Smooth muscle cell (in vitro differentiated cells): ENCODE results near the gene LENG1. TPM values are rescaled to one million over a fixed set of nuclear protein-coding genes. Genes with fewer than 3 reads are reported as not detected.

Experiments
- DNase-seq: peaks from one replicate; lab custom pipeline; 2025; ENCODE audit not compliant: unreplicated experiment; lab: John Stamatoyannopoulos, UW
- H2AFZ ChIP-seq: fragments of 200-600 bp; sonication (generic); 2 replicates; pipeline ENCODE4 v1.6.0; 2016; ENCODE audit warnings: antibody characterized with exemption, low read depth, mild to moderate bottlenecking
- H3F3A ChIP-seq: fragments of 200-600 bp; sonication (generic); 2 replicates; pipeline ENCODE4 v1.6.0; 2017; ENCODE audit warnings: antibody characterized with exemption, low read depth
- H3K27ac ChIP-seq: fragments of 200-600 bp; sonication (generic); 2 replicates; pipeline ENCODE4 v1.5.1; 2016; ENCODE audit warnings: low read depth, mild to moderate bottlenecking
- H3K27me3 ChIP-seq: fragments of 200-600 bp; sonication (generic); 2 replicates; pipeline ENCODE4 v1.6.1; 2016; ENCODE audit warnings: low read depth, mild to moderate bottlenecking
- H3K36me3 ChIP-seq: fragments of 200-600 bp; sonication (generic); 2 replicates; pipeline ENCODE4 v1.5.1; 2016; ENCODE audit warnings: low read depth
- H3K4me1 ChIP-seq: fragments of 200-600 bp; sonication (generic); 2 replicates; pipeline ENCODE4 v1.5.1; 2016; ENCODE audit warnings: low read depth
- H3K4me2 ChIP-seq: fragments of 200-600 bp; sonication (generic); 2 replicates; pipeline ENCODE4 v1.6.0; 2016; ENCODE audit warnings: mild to moderate bottlenecking
- H3K4me3 ChIP-seq: fragments of 200-600 bp; sonication (generic); 2 replicates; pipeline ENCODE4 v1.5.1; 2016; ENCODE audit warnings: mild to moderate bottlenecking
- H3K79me2 ChIP-seq: fragments of 200-600 bp; sonication (generic); 2 replicates; pipeline ENCODE4 v1.6.0; 2016; ENCODE audit warnings: low read depth, mild to moderate bottlenecking
- H3K9ac ChIP-seq: fragments of 200-600 bp; sonication (generic); 2 replicates; pipeline ENCODE4 v1.6.0; 2016; ENCODE audit warnings: low read depth
- H3K9me3 ChIP-seq: fragments of 200-600 bp; sonication (generic); replicated peaks from 2 replicates; pipeline ENCODE4 v1.5.1; 2016; ENCODE audit warnings: low read depth
- H4K20me1 ChIP-seq: fragments of 200-600 bp; sonication (generic); 2 replicates; pipeline ENCODE4 v1.6.0; 2016; ENCODE audit warnings: low read depth
- WGBS: methylation state at CpG from one replicate; pipeline ENCODE4 v1.1.7; 2016; ENCODE audit warnings: low lambda C conversion rate; 5-methylcytosine and 5-hydroxymethylcytosine counted together
- polyA plus RNA-seq: library from polyadenylated mRNA; unstranded; fragments of >200 nt; fragmentation: Nextera tagmentation; extraction: Ambion mirVana; gene quantifications from 2 replicates; pipeline ENCODE4 v1.2.1, GENCODE V29; 2016
- total RNA-seq: library from RNA; depleted of rRNA; stranded (reverse); fragments of >200 nt; gene quantifications from 2 replicates; pipeline ENCODE4 v1.2.3, GENCODE V29; 2014
- TF ChIP-seq, protein P1 (sequence below): fragments of 200-600 bp; sonication (generic); IDR thresholded peaks from 2 replicates; pipeline ENCODE4 v1.5.1; 2017; ENCODE audit warnings: borderline replicate concordance, mild to moderate bottlenecking, antibody characterized with exemption; ENCODE audit not compliant: insufficient read depth, poor library complexity, severe bottlenecking

LENG1 gene
- total and polyA plus RNA-seq, 2 experiments from 2014 or later = 10.9 to 14.1 TPM

GRCh38 chr19:54138489-54139256 is 20.8 kb downstream of the LENG1 start:
- Histone ChIP-seq H3K36me3 (no peaks in the 10 kb centered on the region), H3K9ac (peak overlapping the region; percentile 100), H3K79me2 (peaks cover 49% of the 10 kb centered on the region), H2AFZ (no peak overlapping the region), H3K4me3 (peak overlapping the region; percentile 100), H3K4me2 (peak overlapping the region; percentile 99), H3K4me1 (peaks cover 12% of the 10 kb centered on the region), H3F3A (no peaks in the 10 kb centered on the region), H4K20me1 (peaks cover 52% of the 10 kb centered on the region), H3K27ac (no peak overlapping the region), H3K9me3 (no peaks in the 10 kb centered on the region), H3K27me3 (no peaks in the 10 kb centered on the region)
- no peak for DNase-seq
- 32% methylated on average over 31 of the region's 31 CpGs for WGBS
- TF ChIP-seq, protein P1, sequence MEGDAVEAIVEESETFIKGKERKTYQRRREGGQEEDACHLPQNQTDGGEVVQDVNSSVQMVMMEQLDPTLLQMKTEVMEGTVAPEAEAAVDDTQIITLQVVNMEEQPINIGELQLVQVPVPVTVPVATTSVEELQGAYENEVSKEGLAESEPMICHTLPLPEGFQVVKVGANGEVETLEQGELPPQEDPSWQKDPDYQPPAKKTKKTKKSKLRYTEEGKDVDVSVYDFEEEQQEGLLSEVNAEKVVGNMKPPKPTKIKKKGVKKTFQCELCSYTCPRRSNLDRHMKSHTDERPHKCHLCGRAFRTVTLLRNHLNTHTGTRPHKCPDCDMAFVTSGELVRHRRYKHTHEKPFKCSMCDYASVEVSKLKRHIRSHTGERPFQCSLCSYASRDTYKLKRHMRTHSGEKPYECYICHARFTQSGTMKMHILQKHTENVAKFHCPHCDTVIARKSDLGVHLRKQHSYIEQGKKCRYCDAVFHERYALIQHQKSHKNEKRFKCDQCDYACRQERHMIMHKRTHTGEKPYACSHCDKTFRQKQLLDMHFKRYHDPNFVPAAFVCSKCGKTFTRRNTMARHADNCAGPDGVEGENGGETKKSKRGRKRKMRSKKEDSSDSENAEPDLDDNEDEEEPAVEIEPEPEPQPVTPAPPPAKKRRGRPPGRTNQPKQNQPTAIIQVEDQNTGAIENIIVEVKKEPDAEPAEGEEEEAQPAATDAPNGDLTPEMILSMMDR = no peak

DNA sequence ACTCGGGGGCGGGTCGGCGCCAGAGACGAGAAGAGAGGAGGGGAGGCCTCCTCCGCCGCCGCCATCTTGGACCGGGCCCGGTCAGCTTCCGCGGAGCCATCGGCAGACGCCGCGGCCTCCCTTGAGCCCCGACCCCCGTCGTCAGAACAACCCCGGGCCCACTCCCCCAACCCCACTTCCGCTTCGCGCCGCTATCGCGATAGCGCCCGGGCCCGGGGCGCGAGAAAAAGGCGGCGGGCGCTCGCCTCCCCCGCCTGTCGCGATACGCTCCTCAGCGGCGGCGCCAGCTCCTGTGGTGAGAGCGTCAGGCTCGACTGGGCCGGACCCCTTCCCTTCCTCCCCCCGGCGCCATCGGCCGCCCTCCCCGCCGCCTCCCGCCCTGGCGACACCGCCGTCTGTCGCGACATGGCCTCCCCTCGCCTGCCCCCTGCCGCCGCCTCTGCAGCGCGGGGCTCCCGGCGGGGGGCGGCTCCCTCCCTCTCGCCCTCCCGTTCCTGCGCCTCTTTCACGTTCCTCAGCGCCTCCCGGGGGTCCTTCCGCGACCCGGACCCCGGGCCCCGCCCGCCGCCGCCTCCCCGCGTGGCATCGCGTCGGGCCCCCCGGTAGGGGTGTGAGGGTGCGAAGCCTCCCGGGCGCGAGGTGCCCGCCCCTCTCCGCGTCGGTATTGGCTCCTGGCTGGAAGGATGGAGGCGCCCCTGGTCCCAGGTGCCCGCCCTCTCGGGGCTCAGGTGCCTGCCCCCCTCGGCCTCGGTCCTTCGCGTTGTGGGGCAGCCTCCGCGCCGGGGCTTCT is 21.6 kb downstream of the LENG1 start, which contains the start of gene CNOT3:
Gene CNOT3, plus strand, starts transcription at position 64 of the 790 bp plus-strand sequence. CDS start 5,217 bp downstream, outside the sequence.
- Histone ChIP-seq H3K27me3 (no peaks in the 10 kb centered on the region), H3K4me2 (peak within 1 kb of the TSS; percentile 99), H3K27ac (peak within 1 kb of the TSS; percentile 95), H4K20me1 (peaks cover 50% of the 10 kb centered on the region), H3K4me3 (peak within 1 kb of the TSS; percentile 100), H3K9ac (peak within 1 kb of the TSS; percentile 100), H3K79me2 (peaks cover 49% of the 10 kb centered on the region), H3K9me3 (no peaks in the 10 kb centered on the region), H3K36me3 (no peaks in the 10 kb centered on the region), H3F3A (no peaks in the 10 kb centered on the region), H3K4me1 (peaks cover 12% of the 10 kb centered on the region), H2AFZ (peak within 1 kb of the TSS; percentile 69)
- WGBS = 1% methylated on average over 67 of the region's 103 CpGs
- TF ChIP-seq, protein P1 = peak; percentile 30
- no peak for DNase-seq

DNA sequence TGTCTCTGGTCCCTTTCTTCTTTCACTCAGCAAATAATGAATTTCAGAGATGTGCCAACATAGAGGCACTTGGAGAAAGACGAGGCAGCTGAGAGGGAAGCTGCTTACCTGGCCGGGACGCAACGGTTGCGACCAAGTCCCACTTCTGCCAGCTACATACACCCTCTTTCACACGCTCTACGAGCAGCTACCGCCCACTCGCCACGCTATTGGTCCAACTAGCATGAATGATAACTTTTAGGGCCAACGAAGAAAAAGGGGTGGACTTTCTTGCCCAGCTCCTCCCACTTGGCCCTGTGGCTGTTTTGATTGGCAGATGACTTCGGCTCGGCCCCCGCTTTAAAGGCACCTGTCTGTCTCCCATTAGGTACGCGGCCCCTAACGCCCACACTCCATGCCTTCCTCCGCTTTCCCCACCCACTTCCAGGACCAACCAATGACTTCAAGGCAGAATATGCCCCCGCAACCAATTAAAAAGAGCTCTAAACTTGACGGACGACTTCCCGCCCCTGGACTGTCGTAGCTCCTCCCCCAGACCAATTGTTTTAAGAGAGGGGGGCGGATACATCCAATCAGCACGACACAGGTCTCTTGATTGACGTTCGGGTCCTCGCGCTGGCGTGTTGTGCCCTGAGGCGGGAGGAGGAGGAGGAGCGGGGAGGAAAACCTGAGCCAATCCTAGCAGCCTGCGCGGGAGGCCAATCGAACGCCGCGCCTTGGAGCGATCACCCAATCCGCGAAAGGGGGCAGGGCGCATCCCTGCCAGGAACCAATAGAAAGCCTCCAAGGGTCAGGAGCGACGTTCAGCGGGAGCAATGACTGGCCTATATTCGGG is 22.4 kb downstream of the LENG1 start:
- Histone ChIP-seq H3K9me3 (no peaks in the 10 kb centered on the region), H3K36me3 (no peaks in the 10 kb centered on the region), H4K20me1 (peaks cover 42% of the 10 kb centered on the region), H3K4me1 (peaks cover 12% of the 10 kb centered on the region), H3K79me2 (peaks cover 45% of the 10 kb centered on the region), H3F3A (no peaks in the 10 kb centered on the region), H2AFZ (peak overlapping the region; percentile 10), H3K4me2 (peak overlapping the region; percentile 83), H3K9ac (peak overlapping the region; percentile 100), H3K27ac (peak overlapping the region; percentile 95), H3K4me3 (peak overlapping the region; percentile 100), H3K27me3 (no peaks in the 10 kb centered on the region)
- under 1% methylated on average over 45 of the region's 46 CpGs for WGBS
- peak; percentile 98 for DNase-seq
- TF ChIP-seq, protein P1 = no peak
